K562 (cell line): Measurements from ENCODE around the gene CNOT4. TPM values are rescaled to one million over a fixed set of nuclear protein-coding genes. Genes with fewer than 3 reads are reported as not detected.

Source experiments
- ATAC-seq: fragments of 200-7000 bp; cut with Tn5 transposase; 3 replicates; pipeline ENCODE4 v1.9.1; 2020; ENCODE audit warnings: moderate library complexity
- BruUV-seq: library from RNA; stranded (reverse); fragments of 400-500 nt; replicated peaks from 2 replicates; lab custom pipeline; 2021; lab: Mats Ljungman, UMichigan
- CTCF ChIA-PET: fragments of 300-600 bp; formaldehyde crosslinking; extraction: SDS; loops from one replicate; lab custom pipeline; 2021; ENCODE audit warnings: low intra/inter-chr PET ratio; lab: Yijun Ruan, JAX
- POLR2A ChIA-PET: fragments of 300-600, 350-650 bp; sonication (Branson Sonifier 250); formaldehyde crosslinking; extraction: SDS; loops from one replicate; lab custom pipeline; 2021; ENCODE audit warnings: antibody characterized with exemption, inconsistent platforms; lab: Yijun Ruan, JAX
- DNase-seq, 4 experiments: peaks; one replicate each; pipeline versions ENCODE4 v3.0.0 to v3.0.0-alpha.2; 2011 to 2018; ENCODE audit warnings: low spot score in 3 of 4, mixed read lengths in 3 of 4; ENCODE audit errors: extremely low read depth in 1 of 4
- FAIRE-seq: peaks from 2 replicates; lab custom pipeline; 2011; peaks lifted over from hg19 to GRCh38; lab: Jason Lieb, UNC
- H2AFZ ChIP-seq: 2 replicates; pipeline ENCODE4 v1.6.0; 2011; ENCODE audit warnings: low read depth, low read length, control low read depth, inconsistent platforms
- H3K27ac ChIP-seq: fragments of 200-600 bp; 3 replicates; pipeline ENCODE4 v1.8.0; 2011; ENCODE audit warnings: low read depth, mild to moderate bottlenecking, control low read depth, inconsistent platforms, low read length, moderate library complexity, mixed read lengths; ENCODE audit errors: extremely low read depth
- H3K27me3 ChIP-seq, 2 experiments: fragments of 300-600 bp in 1 of 2; 2 replicates in 1 of 2; 3 replicates in 1 of 2; pipeline versions ENCODE4 v1.6.0 to v1.8.0; 2011; ENCODE audit warnings: inconsistent platforms in 2 of 2, low read length in 2 of 2, mild to moderate bottlenecking in 1 of 2, mixed read lengths in 1 of 2, moderate library complexity in 1 of 2; ENCODE audit not compliant: control insufficient read depth in 2 of 2, insufficient read depth in 2 of 2
- H3K36me3 ChIP-seq: fragments of 300-600 bp; 3 replicates; pipeline ENCODE4 v1.8.0; 2011; ENCODE audit warnings: mild to moderate bottlenecking, low read length, inconsistent platforms; ENCODE audit not compliant: control insufficient read depth, insufficient read depth
- H3K4me1 ChIP-seq, 2 experiments: fragments of 200-600 bp in 1 of 2; replicated peaks in 1 of 2; 2 replicates in 1 of 2; 3 replicates in 1 of 2; pipeline versions ENCODE4 v1.5.1 to v1.8.0; 2011; ENCODE audit warnings: inconsistent platforms in 2 of 2, low read length in 2 of 2, mild to moderate bottlenecking in 1 of 2, mixed read lengths in 1 of 2, moderate library complexity in 1 of 2; ENCODE audit not compliant: control insufficient read depth in 2 of 2, insufficient read depth in 2 of 2
- H3K4me2 ChIP-seq: 2 replicates; pipeline ENCODE4 v1.6.1; 2011; ENCODE audit warnings: low read length, control low read depth, inconsistent platforms, mixed read lengths; ENCODE audit not compliant: insufficient read depth
- H3K4me3 ChIP-seq: fragments of 200-600 bp; sonication (generic), shearing (Covaris generic); 2 replicates; pipeline ENCODE4 v1.5.1; 2016; ENCODE audit warnings: control low read depth, inconsistent platforms
- H3K79me2 ChIP-seq: fragments of 200-600 bp; 3 replicates; pipeline ENCODE4 v1.8.0; 2011; ENCODE audit warnings: low read length, inconsistent platforms; ENCODE audit not compliant: control insufficient read depth, insufficient read depth
- H3K9ac ChIP-seq, 2 experiments: 2 replicates each; pipeline versions ENCODE4 v1.6.0 to v1.6.1; 2011; ENCODE audit warnings: low read depth in 2 of 2, low read length in 2 of 2, control low read depth in 1 of 2, inconsistent platforms in 1 of 2, mild to moderate bottlenecking in 1 of 2, mixed read lengths in 1 of 2; ENCODE audit not compliant: insufficient read depth in 1 of 2
- H3K9me1 ChIP-seq: one replicate; pipeline ENCODE4 v1.6.0; 2011; ENCODE audit warnings: inconsistent platforms, mild to moderate bottlenecking, low read length, moderate library complexity; ENCODE audit not compliant: control insufficient read depth, insufficient read depth
- H3K9me3 ChIP-seq: replicated peaks from 2 replicates; pipeline ENCODE4 v1.5.1; 2011; ENCODE audit warnings: low read depth, low read length, inconsistent platforms; ENCODE audit not compliant: control insufficient read depth, insufficient read depth
- H4K20me1 ChIP-seq: replicated peaks from 2 replicates; pipeline ENCODE4 v1.6.1; 2011; ENCODE audit warnings: low read length, inconsistent platforms, mixed read lengths; ENCODE audit not compliant: control insufficient read depth, insufficient read depth
- ESRRB ChIP-seq: fragments of 250-450 bp; sonication (Bioruptor Pico); IDR thresholded peaks from 2 replicates; pipeline ENCODE4 v1.5.0; 2020; ENCODE audit warnings: mild to moderate bottlenecking, moderate library complexity, borderline replicate concordance
- GTF2E2 ChIP-seq: fragments of 200-800 bp; sonication (Bioruptor generic); IDR thresholded peaks from 2 replicates; pipeline ENCODE4 v1.6.1; 2016; ENCODE audit warnings: missing genetic modification characterization, missing compliant biosample characterization
- LCOR ChIP-seq: sonication (generic); formaldehyde crosslinking; IDR thresholded peaks from 2 replicates; pipeline ENCODE4 v1.8.0; 2022; ENCODE audit warnings: mild to moderate bottlenecking, missing genetic modification reagents
- MEF2D ChIP-seq: conservative IDR thresholded peaks from 2 replicates; pipeline ENCODE4 v1.6.1; 2016; ENCODE audit warnings: low read depth, missing genetic modification characterization, missing compliant biosample characterization
- MIER1 ChIP-seq: fragments of 450-650 bp; IDR thresholded peaks from 2 replicates; pipeline ENCODE4 v1.6.1; 2016; ENCODE audit warnings: antibody characterized with exemption, mild to moderate bottlenecking, low read depth
- MXI1 ChIP-seq: IDR thresholded peaks from 2 replicates; pipeline ENCODE4 v1.6.1; 2011; ENCODE audit warnings: low read depth, mild to moderate bottlenecking, improper control_type of control experiment, low read length
- PHTF2 ChIP-seq: fragments of 250-450 bp; sonication (Bioruptor Pico); IDR thresholded peaks from 2 replicates; pipeline ENCODE4 v1.5.0; 2021; ENCODE audit warnings: mild to moderate bottlenecking
- PRPF4 ChIP-seq: fragments of 200-400 bp; formaldehyde crosslinking; IDR thresholded peaks from one replicate; pipeline ENCODE4 v1.6.1; 2017; ENCODE audit warnings: low read length, low read depth, mild to moderate bottlenecking; ENCODE audit not compliant: insufficient read depth, poor library complexity, severe bottlenecking
- THRAP3 ChIP-seq: fragments of 450-650 bp; IDR thresholded peaks from 2 replicates; pipeline ENCODE4 v1.6.1; 2016; ENCODE audit warnings: mild to moderate bottlenecking, inconsistent platforms, borderline replicate concordance
- WGBS: fragments of 100-300 bp; shearing (Covaris generic); methylation state at CpG from one replicate; pipeline ENCODE4 v1.1.6; 2016; ENCODE audit warnings: low coverage, mixed read lengths; ENCODE audit not compliant: insufficient coverage; ENCODE audit errors: missing lambda C conversion rate; 5-methylcytosine and 5-hydroxymethylcytosine counted together
- in situ Hi-C: fragments of 300-500 bp; cut with MboI; formaldehyde crosslinking; loops from 4 replicates; pipeline ENCODE4 v1.15.0; 2018; ENCODE audit warnings: inconsistent platforms, mixed read lengths
- intact Hi-C: fragments of 100-400 bp; cut with micrococcal nuclease; formaldehyde crosslinking; loops from 2 replicates; pipeline ENCODE4 v1.14.2; 2022
- polyA plus RNA-seq, 8 experiments: library from polyadenylated mRNA; depleted of rRNA in 4 of 8; stranded (reverse) in 5 of 8; unstranded in 3 of 8; fragments of >200 nt; fragmentation: Nextera tagmentation in 2 of 8; fragmentation: Illumina TruSeq in 1 of 8; extraction: Ambion mirVana in 2 of 8; extraction: Trizol in 1 of 8; gene quantifications; 2 replicates each; pipeline versions ENCODE4 v1.2.1 to v1.2.3, GENCODE V29; 2011 to 2014; ENCODE audit warnings: inconsistent platforms in 1 of 8, missing spikeins in 1 of 8
- total RNA-seq, 7 experiments: library from RNA; depleted of rRNA in 6 of 7; stranded (reverse); fragments of >200 nt in 6 of 7; fragmentation: Illumina TruSeq in 2 of 7; extraction: Trizol in 2 of 7; gene quantifications; 2 replicates each; pipeline versions ENCODE4 v1.2.1 to v1.2.3, GENCODE V29; 2011 to 2021; ENCODE audit warnings: low replicate concordance in 1 of 7
- TF ChIP-seq, protein P1 (sequence below): fragments of 450-650 bp; IDR thresholded peaks from 2 replicates; pipeline ENCODE4 v1.6.1; 2016; ENCODE audit warnings: missing biosample characterization, missing genetic modification characterization
- TF ChIP-seq, protein P2 (sequence below), 2 experiments: fragments of 450-650 bp; conservative IDR thresholded peaks; 2 replicates each; pipeline ENCODE4 v1.6.1; 2017; ENCODE audit warnings: mild to moderate bottlenecking in 2 of 2, moderate library complexity in 2 of 2

CNOT4 gene
- total and polyA plus RNA-seq, 9 of the 15 experiments (the other 6 are each of a cell fraction or from before 2014, with no cell fraction given), result 8.6 to 24.1 (median 15.4) TPM

DNA sequence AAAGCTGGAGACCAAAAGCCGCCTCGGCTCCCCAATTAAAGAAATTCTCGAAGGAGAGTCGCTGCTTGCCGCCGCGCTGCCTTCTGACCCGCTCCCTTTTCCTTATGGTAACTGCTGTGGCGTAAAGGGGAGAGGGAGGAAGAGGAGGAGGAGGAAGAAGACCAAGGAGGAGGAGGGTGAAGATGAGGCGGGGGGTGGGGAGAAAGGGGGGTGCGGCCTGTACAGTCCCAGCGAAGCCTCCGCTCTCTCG is 388 bp downstream of the CNOT4 start:
- Histone ChIP-seq H4K20me1 (peaks cover 11% of the 10 kb centered on the region; the same call in 1 of the 2 replicates), H3K9ac (peak overlapping the region; percentile 96 to 100), H3K9me1 (no peaks in the 10 kb centered on the region), H3K36me3 (peaks cover 8% of the 10 kb centered on the region; the same call in 1 of the 3 replicates), H3K27me3 (no peaks in the 10 kb centered on the region), H2AFZ (peak overlapping the region; percentile 100), H3K4me1 (peaks cover 10 to 11% of the 10 kb centered on the region in 2 experiments; a peak in 4 of 5 replicates), H3K4me3 (peak overlapping the region; percentile 70), H3K9me3 (no peaks in the 10 kb centered on the region), H3K4me2 (peak overlapping the region; percentile 99), H3K27ac (peak overlapping the region; percentile 94), H3K79me2 (peaks cover 51% of the 10 kb centered on the region)
- in situ Hi-C loops, result no loop called here
- POLR2A ChIA-PET, result interaction anchor here (0.6 to 1.6 kb wide), 6 partner anchors 9 to 344 kb away, joined by 3 to 7 read pairs (median 4); no protein-coding TSS in a partner anchor
- ATAC-seq (no peak), DNase-seq (peak; percentile 76 to 85 (median 84)), FAIRE-seq (no peak)
- no TSS peak for BruUV-seq
- intact Hi-C loops, result no loop called here
- WGBS, result under 1% methylated on average over 10 of the region's 14 CpGs
- CTCF ChIA-PET, result interaction anchor here (0.7 to 1.5 kb wide), 3 partner anchors 48 to 228 kb away, joined by 3 to 7 read pairs (median 7); partner anchors contain the start of gene NUP205
- TF ChIP-seq THRAP3, result 0 out of 2 replicates have a peak, but pooled peaks have one; percentile 42
- TF ChIP-seq GTF2E2, result peak; percentile 25; the same call in 1 of the 2 replicates
- TF ChIP-seq, protein P1, sequence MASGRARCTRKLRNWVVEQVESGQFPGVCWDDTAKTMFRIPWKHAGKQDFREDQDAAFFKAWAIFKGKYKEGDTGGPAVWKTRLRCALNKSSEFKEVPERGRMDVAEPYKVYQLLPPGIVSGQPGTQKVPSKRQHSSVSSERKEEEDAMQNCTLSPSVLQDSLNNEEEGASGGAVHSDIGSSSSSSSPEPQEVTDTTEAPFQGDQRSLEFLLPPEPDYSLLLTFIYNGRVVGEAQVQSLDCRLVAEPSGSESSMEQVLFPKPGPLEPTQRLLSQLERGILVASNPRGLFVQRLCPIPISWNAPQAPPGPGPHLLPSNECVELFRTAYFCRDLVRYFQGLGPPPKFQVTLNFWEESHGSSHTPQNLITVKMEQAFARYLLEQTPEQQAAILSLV (tag), result no peak
- TF ChIP-seq PRPF4, result no peak
- TF ChIP-seq, protein P2, sequence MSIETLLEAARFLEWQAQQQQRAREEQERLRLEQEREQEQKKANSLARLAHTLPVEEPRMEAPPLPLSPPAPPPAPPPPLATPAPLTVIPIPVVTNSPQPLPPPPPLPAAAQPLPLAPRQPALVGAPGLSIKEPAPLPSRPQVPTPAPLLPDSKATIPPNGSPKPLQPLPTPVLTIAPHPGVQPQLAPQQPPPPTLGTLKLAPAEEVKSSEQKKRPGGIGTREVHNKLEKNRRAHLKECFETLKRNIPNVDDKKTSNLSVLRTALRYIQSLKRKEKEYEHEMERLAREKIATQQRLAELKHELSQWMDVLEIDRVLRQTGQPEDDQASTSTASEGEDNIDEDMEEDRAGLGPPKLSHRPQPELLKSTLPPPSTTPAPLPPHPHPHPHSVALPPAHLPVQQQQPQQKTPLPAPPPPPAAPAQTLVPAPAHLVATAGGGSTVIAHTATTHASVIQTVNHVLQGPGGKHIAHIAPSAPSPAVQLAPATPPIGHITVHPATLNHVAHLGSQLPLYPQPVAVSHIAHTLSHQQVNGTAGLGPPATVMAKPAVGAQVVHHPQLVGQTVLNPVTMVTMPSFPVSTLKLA (conservative IDR thresholded peaks at IDR 0.05), result no peak
- TF ChIP-seq MEF2D (tag), result no peak
- TF ChIP-seq ESRRB (CRISPR knock-in tag), result no peak
- no peak for TF ChIP-seq PHTF2 (CRISPR knock-in tag)
- no peak; the same call in 1 of the 2 replicates for TF ChIP-seq LCOR (CRISPR knock-in tag)
- no peak; the same call in 1 of the 2 replicates for TF ChIP-seq MXI1
- TF ChIP-seq MIER1, result 0 out of 2 replicates have a peak, but pooled peaks have one; percentile 18
